ENCODE data around the gene SGMS2.

The SGMS2 gene

GRCh38 chr4:107854356-107855022 lies 29.8 kb downstream of the SGMS2 start:
- no peak for DNase-seq (ENCODE audit: low spot score)
- no peak for TF ChIP-seq CTCF (IDR thresholded peaks at IDR 0.05; ENCODE audit: extremely low read depth, missing control alignments)

GRCh38 chr4:107855723-107856122 lies 31.0 kb downstream of the SGMS2 start:
- TF ChIP-seq CTCF (IDR thresholded peaks at IDR 0.05; ENCODE audit: extremely low read depth, missing control alignments): no peak
- no peak for DNase-seq (ENCODE audit: low spot score)

GRCh38 chr4:107856901-107857300 lies 32.2 kb downstream of the SGMS2 start:
- no peak for DNase-seq (ENCODE audit: low spot score)
- TF ChIP-seq CTCF (IDR thresholded peaks at IDR 0.05; ENCODE audit: extremely low read depth, missing control alignments): no peak

GRCh38 chr4:107857741-107858140 lies 33.0 kb downstream of the SGMS2 start:
- no peak for TF ChIP-seq CTCF (IDR thresholded peaks at IDR 0.05; ENCODE audit: extremely low read depth, missing control alignments)
- no peak for DNase-seq (ENCODE audit: low spot score)

GRCh38 chr4:107858158-107858742 lies 33.5 kb downstream of the SGMS2 start:
- TF ChIP-seq CTCF (IDR thresholded peaks at IDR 0.05; ENCODE audit: extremely low read depth, missing control alignments): no peak
- no peak for DNase-seq (ENCODE audit: low spot score)

GRCh38 chr4:107862658-107863057 lies 37.9 kb downstream of the SGMS2 start:
- DNase-seq (ENCODE audit: low spot score): no peak
- no peak for TF ChIP-seq CTCF (IDR thresholded peaks at IDR 0.05; ENCODE audit: extremely low read depth, missing control alignments)

- TF ChIP-seq CTCF (IDR thresholded peaks at IDR 0.05; ENCODE audit: extremely low read depth, missing control alignments): no peak
- DNase-seq (ENCODE audit: low spot score): no peak
Measured at GRCh38 chr4:107863416-107863815, 38.7 kb downstream of the SGMS2 start.
